Head of caudate nucleus (tissue), 42 donors: ENCODE measurements around the gene FAM72D.
"Not testable (repeated sequence)": the region's sequence is repeated elsewhere in the genome, so short reads cannot be mapped to it uniquely, and the experiment has no call there.

ENCODE experiments used
- DNase-seq, 42 donors: peaks; one replicate each; pipeline versions ENCODE4 v3.0.0 to v3.0.0-alpha.2; 2020 to 2021; ENCODE audit warnings: mixed read lengths in 7 of 42
- intact Hi-C: fragments of 100-400 bp; cut with DNase I; formaldehyde crosslinking; loops from one replicate; pipeline ENCODE4 v1.15.0; 2022

FAM72D gene

GRCh38 chr1:145128697-145129469, 33.1 kb downstream of the FAM72D start:
- intact Hi-C loops = not testable (repeated sequence)
- DNase-seq = peak in 6 of 42 donors; percentile 1 to 35 (median 14)

- DNase-seq, intact Hi-C loops: not testable (repeated sequence)
Measured at GRCh38 chr1:145134476-145134875, 38.7 kb downstream of the FAM72D start.

- intact Hi-C loops, DNase-seq: not testable (repeated sequence)
Measured at GRCh38 chr1:145140549-145140948, 44.8 kb downstream of the FAM72D start.

GRCh38 chr1:145144264-145144913, 48.6 kb downstream of the FAM72D start:
- intact Hi-C loops, DNase-seq: not testable (repeated sequence)

GRCh38 chr1:145146308-145146707, 50.5 kb downstream of the FAM72D start:
- intact Hi-C loops, DNase-seq: not testable (repeated sequence)

GRCh38 chr1:145147172-145147571, 51.4 kb downstream of the FAM72D start:
- DNase-seq, intact Hi-C loops: not testable (repeated sequence)

GRCh38 chr1:145155421-145155820, 59.6 kb downstream of the FAM72D start:
- intact Hi-C loops, DNase-seq: not testable (repeated sequence)

- intact Hi-C loops = not testable (repeated sequence)
- DNase-seq = peak in 2 of 42 donors; percentile 1 to 2
Measured at GRCh38 chr1:145155873-145156272, 60.1 kb downstream of the FAM72D start.

- peak in 28 of 42 donors; percentile 1 to 45 (median 13) for DNase-seq
- intact Hi-C loops = not testable (repeated sequence)
Measured at GRCh38 chr1:145156891-145157610, 61.3 kb downstream of the FAM72D start.

- DNase-seq, intact Hi-C loops: not testable (repeated sequence)
Measured at GRCh38 chr1:145157715-145158114, 61.9 kb downstream of the FAM72D start.

GRCh38 chr1:145161046-145161752, 65.4 kb downstream of the FAM72D start:
- DNase-seq, intact Hi-C loops: not testable (repeated sequence)
